ENCODE results near the gene EIF4G1. TPM values are rescaled to one million over a fixed set of nuclear protein-coding genes. Genes with fewer than 3 reads are reported as not detected.

Gene EIF4G1
- total RNA-seq, 1 experiment from 2014 or later = 522 TPM

- CTCF ChIA-PET = interaction anchor here (0.6 kb wide), 1 partner anchor 95 kb away, joined by 3 read pairs; no protein-coding TSS in a partner anchor
Observed at GRCh38 chr3:184332370-184333090, 18.1 kb downstream of the EIF4G1 start.

GRCh38 chr3:184333190-184333589 lies 18.8 kb downstream of the EIF4G1 start:
- peaks cover 70% of the 10 kb centered on the region for H3K4me1 Mint-ChIP-seq (ENCODE audit: insufficient read depth, unreplicated experiment)
- H3K4me3 Mint-ChIP-seq (ENCODE audit: unreplicated experiment) = no peak overlapping the region
- no TSS peak for BruUV-seq (replicated peaks)
- intact Hi-C loops (cut with micrococcal nuclease) = no loop called here
- peak overlapping the region; percentile 89 for H3K27ac Mint-ChIP-seq (ENCODE audit: low read depth, unreplicated experiment)
- H3K27me3 Mint-ChIP-seq (ENCODE audit: insufficient read depth, unreplicated experiment) = no peaks in the 10 kb centered on the region
- POLR2A ChIA-PET = interaction anchor here (0.8 kb wide), 1 partner anchor 12 kb away, joined by 3 read pairs; no protein-coding TSS in a partner anchor
- no peaks in the 10 kb centered on the region for H3K9me3 Mint-ChIP-seq (ENCODE audit: unreplicated experiment)
- no peak for DNase-seq (ENCODE audit: unreplicated experiment)
- CTCF ChIA-PET = no interaction called here
- peaks cover 81% of the 10 kb centered on the region for H3K36me3 Mint-ChIP-seq (ENCODE audit: insufficient read depth, unreplicated experiment)
- TF ChIP-seq CTCF (IDR thresholded peaks at IDR 0.05; ENCODE audit: unreplicated experiment) = no peak

More at GRCh38 chr3:184332370-184333090, 18.1 kb downstream of the EIF4G1 start:
- Mint-ChIP-seq H3K4me3 (ENCODE audit: unreplicated experiment) (peak overlapping the region; percentile 41), H3K4me1 (ENCODE audit: insufficient read depth, unreplicated experiment) (peaks cover 64% of the 10 kb centered on the region), H3K9me3 (ENCODE audit: unreplicated experiment) (no peaks in the 10 kb centered on the region), H3K36me3 (ENCODE audit: insufficient read depth, unreplicated experiment) (peaks cover 82% of the 10 kb centered on the region), H3K27me3 (ENCODE audit: insufficient read depth, unreplicated experiment) (no peaks in the 10 kb centered on the region), H3K27ac (ENCODE audit: low read depth, unreplicated experiment) (peak overlapping the region; percentile 89)
- DNase-seq (ENCODE audit: unreplicated experiment) = peak; percentile 83
- intact Hi-C loops (cut with micrococcal nuclease) = no loop called here
- POLR2A ChIA-PET = no interaction called here
- BruUV-seq (replicated peaks) = no TSS peak
- no peak for TF ChIP-seq CTCF (IDR thresholded peaks at IDR 0.05; ENCODE audit: unreplicated experiment)

- H3K36me3 Mint-ChIP-seq (ENCODE audit: insufficient read depth, unreplicated experiment) = peaks cover 76% of the 10 kb centered on the region
- H3K9me3 Mint-ChIP-seq (ENCODE audit: unreplicated experiment) = no peaks in the 10 kb centered on the region
- TF ChIP-seq CTCF (IDR thresholded peaks at IDR 0.05; ENCODE audit: unreplicated experiment) = no peak
- BruUV-seq (replicated peaks) = no TSS peak
- intact Hi-C loops (cut with micrococcal nuclease) = loop anchor here (2.0 kb wide), 1 partner anchor 13 kb away; no protein-coding TSS in a partner anchor
- POLR2A ChIA-PET = interaction anchor here (0.6 to 0.8 kb wide), 3 partner anchors 13 to 235 kb away, joined by 3 read pairs; partner anchors contain the start of gene EEF1AKMT4
- no peak overlapping the region for H3K4me3 Mint-ChIP-seq (ENCODE audit: unreplicated experiment)
- DNase-seq (ENCODE audit: unreplicated experiment) = no peak
- no peaks in the 10 kb centered on the region for H3K27me3 Mint-ChIP-seq (ENCODE audit: insufficient read depth, unreplicated experiment)
- CTCF ChIA-PET = no interaction called here
- peaks cover 66% of the 10 kb centered on the region for H3K4me1 Mint-ChIP-seq (ENCODE audit: insufficient read depth, unreplicated experiment)
- H3K27ac Mint-ChIP-seq (ENCODE audit: low read depth, unreplicated experiment) = peak overlapping the region; percentile 89
Observed at GRCh38 chr3:184333700-184334099, 19.3 kb downstream of the EIF4G1 start.

- Mint-ChIP-seq H3K9me3 (ENCODE audit: unreplicated experiment) (no peaks in the 10 kb centered on the region), H3K36me3 (ENCODE audit: insufficient read depth, unreplicated experiment) (peaks cover 67% of the 10 kb centered on the region), H3K27ac (ENCODE audit: low read depth, unreplicated experiment) (peak overlapping the region; percentile 89), H3K4me3 (ENCODE audit: unreplicated experiment) (no peak overlapping the region), H3K4me1 (ENCODE audit: insufficient read depth, unreplicated experiment) (peaks cover 57% of the 10 kb centered on the region), H3K27me3 (ENCODE audit: insufficient read depth, unreplicated experiment) (no peaks in the 10 kb centered on the region)
- ChIA-PET CTCF (no interaction called here), POLR2A (interaction anchor here (0.6 to 1.3 kb wide), 3 partner anchors 14 to 85 kb away, joined by 3 to 7 read pairs (median 7); partner anchors contain the start of genes CLCN2, EEF1AKMT4 and POLR2H)
- no peak for TF ChIP-seq CTCF (IDR thresholded peaks at IDR 0.05; ENCODE audit: unreplicated experiment)
- TSS peak; percentile 46 for BruUV-seq (replicated peaks)
- intact Hi-C loops (cut with micrococcal nuclease) = loop anchor here (2.0 kb wide), 1 partner anchor 14 kb away; no protein-coding TSS in a partner anchor
- peak; percentile 33 for DNase-seq (ENCODE audit: unreplicated experiment)
Observed at GRCh38 chr3:184334470-184335158, 20.2 kb downstream of the EIF4G1 start.

All from MCF 10A (cell line).